Measurements from ENCODE around the gene ACSBG1. TPM values are rescaled to one million over a fixed set of nuclear protein-coding genes. Genes with fewer than 3 reads are reported as not detected.
A peak's percentile ranks its signal among the peaks of the same experiment; 100 is the strongest.

ACSBG1 gene
- total and polyA plus RNA-seq, 2 of the 8 experiments (the other 6 are each of a cell fraction or from before 2014, with no cell fraction given) = 5.4 to 7.1 TPM

GRCh38 chr15:78149068-78149804 is 85.1 kb downstream of the ACSBG1 start, which contains the start of gene IDH3A:
Gene IDH3A (plus strand): TSS chr15:78149362. CDS start chr15:78149404, 42 bp downstream.
- ChIA-PET CTCF (ENCODE audit: partially characterized antibody) (interaction anchor here (0.6 to 2.1 kb wide), 11 partner anchors 10 to 91 kb away, joined by 3 to 11 read pairs (median 4); no protein-coding TSS in a partner anchor), POLR2A (ENCODE audit: partially characterized antibody) (interaction anchor here (0.6 to 2.0 kb wide), 3 partner anchors 9 to 102 kb away, joined by 3 to 5 read pairs (median 3); no protein-coding TSS in a partner anchor)
- no peak within 1 kb of the TSS for H3K4ac ChIP-seq (replicated peaks; ENCODE audit: insufficient read length, low read depth, low read length)
- FAIRE-seq (no peak), DNase-seq (ENCODE audit: low read depth in 1 of 2, low spot score in 2 of 2) (peak; percentile 84 to 100)
- H3K23me2 ChIP-seq (ENCODE audit: low read depth, low read length) = peaks cover 10% of the 10 kb centered on the region
- H2BK12ac ChIP-seq (ENCODE audit: low read depth, low read length) = no peak within 1 kb of the TSS
- peak within 1 kb of the TSS; percentile 83 to 89 for H3K4me2 ChIP-seq (ENCODE audit: insufficient read depth in 1 of 2, low read depth in 2 of 2, low read length in 2 of 2)
- peak within 1 kb of the TSS; percentile 78; the same call in 1 of the 2 replicates for H4K8ac ChIP-seq (ENCODE audit: extremely low read depth, insufficient read depth, low read length)
- no peak within 1 kb of the TSS for H3K56ac ChIP-seq (replicated peaks; ENCODE audit: insufficient read length, low read depth, low read length)
- H2AFZ ChIP-seq (ENCODE audit: low read length) = peak within 1 kb of the TSS; percentile 43; the same call in 1 of the 2 replicates
- no peak within 1 kb of the TSS for H3K14ac ChIP-seq (ENCODE audit: insufficient read length)
- H3K4me1 ChIP-seq (replicated peaks in 1 of 4; ENCODE audit: control insufficient read depth in 3 of 4, insufficient read depth in 4 of 4, low read length in 3 of 4) = peaks cover 0 to 4% (median 0%) of the 10 kb centered on the region in 4 experiments; a peak in 2 of 7 replicates
- H3K18ac ChIP-seq (ENCODE audit: extremely low read depth, low read length) = no peak within 1 kb of the TSS
- H4K5ac ChIP-seq (ENCODE audit: insufficient read length, low read depth, low read length) = no peak within 1 kb of the TSS
- no peaks in the 10 kb centered on the region for H3K79me1 ChIP-seq (ENCODE audit: low read depth, low read length)
- H2BK5ac ChIP-seq (ENCODE audit: low read depth, low read length) = no peak within 1 kb of the TSS
- no peaks in the 10 kb centered on the region for H3K9me3 ChIP-seq (ENCODE audit: insufficient read depth in 2 of 2, low read depth in 1 of 2, low read length in 1 of 2)
- WGBS, 2 experiments (ENCODE audit: extremely low coverage in 1 of 2, insufficient coverage in 1 of 2, insufficient read length in 1 of 2, insufficient replicate concordance in 2 of 2, low coverage in 1 of 2, low lambda C conversion rate in 2 of 2, missing lambda C conversion rate in 1 of 2) = 3% methylated on average over 47 of the region's 79 CpGs; no CpG with 5 or more reads in 1 of the 2 experiments
- H2BK120ac ChIP-seq (replicated peaks; ENCODE audit: low read depth, low read length) = no peak within 1 kb of the TSS
- H2AK5ac ChIP-seq (ENCODE audit: low read depth, low read length) = no peak within 1 kb of the TSS
- H3K23ac ChIP-seq (ENCODE audit: insufficient read length) = no peak within 1 kb of the TSS
- no peak within 1 kb of the TSS for H4K91ac ChIP-seq (replicated peaks; ENCODE audit: insufficient read length, low read length)
- no peak within 1 kb of the TSS for H3K27ac ChIP-seq (ENCODE audit: low read depth, low read length)
- peaks cover 0 to 5% of the 10 kb centered on the region in 2 experiments for H4K20me1 ChIP-seq (replicated peaks in 1 of 2; ENCODE audit: control insufficient read depth in 1 of 2, insufficient read depth in 2 of 2, low read length in 2 of 2)
- no peaks in the 10 kb centered on the region for H3K36me3 ChIP-seq (ENCODE audit: control insufficient read depth in 2 of 4, insufficient read depth in 4 of 4, low read length in 3 of 4)
- H2BK15ac ChIP-seq (ENCODE audit: low read length) = no peak within 1 kb of the TSS
- H3K9ac ChIP-seq (replicated peaks in 1 of 4; ENCODE audit: extremely low read depth in 1 of 4, low read depth in 3 of 4, low read length in 3 of 4) = peak within 1 kb of the TSS; percentile 9 to 57 (median 21); a peak in 5 of 7 replicates
- peak within 1 kb of the TSS; percentile 47 to 79 (median 61) for H3K4me3 ChIP-seq (ENCODE audit: extremely low read depth in 1 of 4, insufficient read depth in 2 of 4, low read depth in 3 of 4, low read length in 4 of 4)
- H2BK20ac ChIP-seq (ENCODE audit: low read length) = no peak within 1 kb of the TSS
- no peaks in the 10 kb centered on the region for H3K79me2 ChIP-seq (ENCODE audit: control insufficient read depth in 1 of 2, insufficient read depth in 2 of 2, low read length in 2 of 2)
- H3K27me3 ChIP-seq (replicated peaks in 1 of 4; ENCODE audit: control insufficient read depth in 3 of 4, extremely low read depth in 1 of 4, insufficient read depth in 3 of 4, low read length in 3 of 4) = no peaks in the 10 kb centered on the region; a peak in 1 of 7 replicates
- TF ChIP-seq SIN3A (conservative IDR thresholded peaks at IDR 0.05 in 1 of 2, IDR thresholded peaks at IDR 0.05 in 1 of 2; ENCODE audit: low read depth in 1 of 2, low read length in 2 of 2) (peak in 1 of 2 experiments; percentile 88; a peak in 2 of 4 replicates), NRF1 (IDR thresholded peaks at IDR 0.05; ENCODE audit: low read depth, low read length) (peak; percentile 5; the same call in 1 of the 2 replicates), JUND (IDR thresholded peaks at IDR 0.05; ENCODE audit: low read length) (no peak), EGR1 (IDR thresholded peaks at IDR 0.05; ENCODE audit: borderline replicate concordance, low read depth, low read length) (no peak), TAF7 (optimal IDR thresholded peaks at IDR 0.05; ENCODE audit: borderline replicate concordance, low read depth, low read length) (no peak), TEAD4 (IDR thresholded peaks at IDR 0.05; ENCODE audit: low read depth, low read length) (0 out of 2 replicates have a peak, but pooled peaks have one; percentile 11), EP300 (IDR thresholded peaks at IDR 0.05; ENCODE audit: borderline replicate concordance in 1 of 2, low read depth in 2 of 2, low read length in 2 of 2) (no peak), CREB1 (IDR thresholded peaks at IDR 0.05) (peak; percentile 48), KDM4A (IDR thresholded peaks at IDR 0.05; ENCODE audit: low read depth, low read length, severe bottlenecking) (peak; percentile 78), FOSL1 (IDR thresholded peaks at IDR 0.05; ENCODE audit: insufficient read depth, low read depth, low read length) (no peak), CBX5 (IDR thresholded peaks at IDR 0.05; ENCODE audit: low read depth, low read length) (no peak), CHD2 (IDR thresholded peaks at IDR 0.05; ENCODE audit: low read length) (peak; percentile 33; the same call in 1 of the 2 replicates)

Data from H1 (cell line).